Neural progenitor cell (in vitro differentiated cells): ENCODE data around the gene SPIRE2.

Source experiments
- EZH2 ChIP-seq: fragments of 200-600 bp; sonication (generic); IDR thresholded peaks from 2 replicates; pipeline ENCODE4 v1.6.1; 2017; ENCODE audit warnings: antibody characterized with exemption, mild to moderate bottlenecking, moderate library complexity
- TF ChIP-seq, protein P1 (sequence below): fragments of 200-600 bp; sonication (generic); IDR thresholded peaks from 2 replicates; pipeline ENCODE4 v1.5.1; 2017; ENCODE audit warnings: antibody characterized with exemption, mild to moderate bottlenecking

DNA sequence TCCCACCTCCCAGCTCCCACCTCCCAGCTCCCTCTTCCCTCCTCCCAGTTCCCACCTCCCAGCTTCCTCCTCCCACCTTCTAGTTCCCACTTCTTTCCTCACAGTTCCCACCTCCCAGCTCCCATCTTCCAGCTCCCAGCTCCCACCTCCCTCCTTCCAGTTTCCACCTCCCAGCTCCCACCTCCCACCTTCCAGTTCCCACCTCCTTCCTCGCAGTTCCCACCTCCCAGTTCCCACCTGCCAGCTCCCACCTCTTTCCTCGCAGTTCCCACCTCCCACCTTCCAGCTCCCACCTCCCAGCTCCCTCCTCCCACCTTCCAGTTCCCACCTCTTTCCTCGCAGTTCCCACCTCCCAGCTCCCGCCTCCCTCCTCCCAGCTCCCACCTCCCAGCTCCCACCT is 80.0 kb downstream of the SPIRE2 start:
- TF ChIP-seq, protein P1, sequence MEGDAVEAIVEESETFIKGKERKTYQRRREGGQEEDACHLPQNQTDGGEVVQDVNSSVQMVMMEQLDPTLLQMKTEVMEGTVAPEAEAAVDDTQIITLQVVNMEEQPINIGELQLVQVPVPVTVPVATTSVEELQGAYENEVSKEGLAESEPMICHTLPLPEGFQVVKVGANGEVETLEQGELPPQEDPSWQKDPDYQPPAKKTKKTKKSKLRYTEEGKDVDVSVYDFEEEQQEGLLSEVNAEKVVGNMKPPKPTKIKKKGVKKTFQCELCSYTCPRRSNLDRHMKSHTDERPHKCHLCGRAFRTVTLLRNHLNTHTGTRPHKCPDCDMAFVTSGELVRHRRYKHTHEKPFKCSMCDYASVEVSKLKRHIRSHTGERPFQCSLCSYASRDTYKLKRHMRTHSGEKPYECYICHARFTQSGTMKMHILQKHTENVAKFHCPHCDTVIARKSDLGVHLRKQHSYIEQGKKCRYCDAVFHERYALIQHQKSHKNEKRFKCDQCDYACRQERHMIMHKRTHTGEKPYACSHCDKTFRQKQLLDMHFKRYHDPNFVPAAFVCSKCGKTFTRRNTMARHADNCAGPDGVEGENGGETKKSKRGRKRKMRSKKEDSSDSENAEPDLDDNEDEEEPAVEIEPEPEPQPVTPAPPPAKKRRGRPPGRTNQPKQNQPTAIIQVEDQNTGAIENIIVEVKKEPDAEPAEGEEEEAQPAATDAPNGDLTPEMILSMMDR: no peak
- no peak for TF ChIP-seq EZH2
